Mucosa of rectum (tissue), 2 donors: ENCODE data around the gene ELK3.

Experiments used
- H3K27ac ChIP-seq, 2 donors: one replicate each; pipeline ENCODE4 v1.7.0; 2013; ENCODE audit warnings: inconsistent platforms in 2 of 2, low read depth in 2 of 2, low read length in 2 of 2
- H3K27me3 ChIP-seq, 2 donors: one replicate each; pipeline ENCODE4 v1.7.0; 2013; ENCODE audit warnings: low read length in 2 of 2; ENCODE audit not compliant: control insufficient read depth in 2 of 2, insufficient read depth in 2 of 2
- H3K36me3 ChIP-seq, 2 donors: one replicate each; pipeline ENCODE4 v1.7.0; 2013; ENCODE audit warnings: low read length in 2 of 2; ENCODE audit not compliant: control insufficient read depth in 2 of 2, insufficient read depth in 2 of 2
- H3K4me1 ChIP-seq, 2 donors: one replicate each; pipeline ENCODE4 v1.7.0; 2013; ENCODE audit warnings: low read length in 2 of 2, mild to moderate bottlenecking in 1 of 2; ENCODE audit not compliant: control insufficient read depth in 2 of 2, insufficient read depth in 2 of 2
- H3K4me3 ChIP-seq, 2 donors: one replicate each; pipeline ENCODE4 v1.7.0; 2013; ENCODE audit warnings: low read length in 2 of 2
- H3K9ac ChIP-seq, 2 donors: one replicate each; pipeline ENCODE4 v1.7.0; 2013; ENCODE audit warnings: low read length in 2 of 2, low read depth in 1 of 2, mild to moderate bottlenecking in 1 of 2
- H3K9me3 ChIP-seq, 2 donors: one replicate each; pipeline ENCODE4 v1.7.0; 2013; ENCODE audit warnings: low read length in 2 of 2; ENCODE audit not compliant: control insufficient read depth in 2 of 2
- donor health status: healthy.
- donor health status: Normal muscosa, but diverticular disease.

Gene ELK3

DNA sequence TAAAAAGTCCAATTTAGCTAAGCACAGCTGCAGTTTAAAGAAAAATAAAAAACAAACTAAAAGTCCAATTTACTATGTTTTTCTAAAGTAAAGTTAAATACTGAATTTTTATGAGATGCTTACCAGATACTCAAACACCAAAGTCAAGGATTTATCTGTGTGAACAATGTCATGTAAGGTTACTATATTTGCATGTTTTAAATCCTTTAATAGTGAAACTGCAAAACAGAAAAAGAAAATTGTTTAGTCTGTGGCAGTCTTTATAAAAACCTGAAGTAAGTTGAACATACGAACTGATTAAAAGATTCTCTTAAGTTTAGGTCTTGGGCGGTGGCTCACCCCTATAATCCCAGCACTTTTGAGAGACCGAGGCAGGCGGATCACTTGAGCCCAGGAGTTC lies 103.3 kb downstream of the ELK3 start:
- Histone ChIP-seq H3K9me3 (no peaks in the 10 kb centered on the region), H3K9ac (no peak overlapping the region), H3K36me3 (peaks cover 7 to 9% of the 10 kb centered on the region in 2 donors), H3K27me3 (no peaks in the 10 kb centered on the region), H3K4me1 (no peaks in the 10 kb centered on the region), H3K4me3 (no peak overlapping the region), H3K27ac (no peak overlapping the region)

DNA sequence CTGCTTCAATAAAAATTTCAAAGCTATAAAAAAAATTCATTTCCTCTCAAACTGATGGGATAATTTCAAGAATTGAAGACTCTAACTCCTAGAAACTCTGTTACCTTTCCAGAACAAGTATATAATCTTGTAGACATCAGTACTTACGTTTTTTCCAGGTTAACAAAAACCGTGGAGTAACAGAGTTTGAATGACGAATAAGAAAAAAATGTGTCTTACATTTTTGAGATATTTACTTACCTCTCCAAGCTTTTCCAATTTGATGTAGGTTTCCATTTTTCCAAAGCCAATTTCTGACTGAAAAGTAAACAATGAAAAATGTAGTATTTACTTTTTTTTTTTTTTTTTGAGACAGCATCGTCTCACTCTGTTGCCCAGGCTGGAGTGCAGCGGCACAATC lies 105.9 kb downstream of the ELK3 start:
- no peak overlapping the region for H3K4me3 ChIP-seq
- no peak overlapping the region for H3K27ac ChIP-seq
- no peak overlapping the region for H3K9ac ChIP-seq
- no peaks in the 10 kb centered on the region for H3K9me3 ChIP-seq
- H3K27me3 ChIP-seq = no peaks in the 10 kb centered on the region
- no peaks in the 10 kb centered on the region for H3K36me3 ChIP-seq
- no peaks in the 10 kb centered on the region for H3K4me1 ChIP-seq

- no peak overlapping the region for H3K27ac ChIP-seq
- H3K9ac ChIP-seq = no peak overlapping the region
- H3K4me3 ChIP-seq = no peak overlapping the region
- H3K27me3 ChIP-seq = no peaks in the 10 kb centered on the region
- H3K9me3 ChIP-seq = no peaks in the 10 kb centered on the region
- no peaks in the 10 kb centered on the region for H3K36me3 ChIP-seq
- no peaks in the 10 kb centered on the region for H3K4me1 ChIP-seq
These were observed 107.6 kb downstream of the ELK3 start for GRCh38 chr12:96301732-96302131.

GRCh38 chr12:96302687-96303310 lies 108.6 kb downstream of the ELK3 start:
- Histone ChIP-seq H3K9me3 (no peaks in the 10 kb centered on the region), H3K4me1 (no peaks in the 10 kb centered on the region), H3K4me3 (no peak overlapping the region), H3K36me3 (no peaks in the 10 kb centered on the region), H3K9ac (no peak overlapping the region), H3K27me3 (no peaks in the 10 kb centered on the region), H3K27ac (no peak overlapping the region)

- Histone ChIP-seq H3K27ac (no peak overlapping the region), H3K4me3 (no peak overlapping the region), H3K27me3 (no peaks in the 10 kb centered on the region), H3K36me3 (no peaks in the 10 kb centered on the region), H3K4me1 (no peaks in the 10 kb centered on the region), H3K9ac (no peak overlapping the region), H3K9me3 (no peaks in the 10 kb centered on the region)
These were observed 109.5 kb downstream of the ELK3 start for GRCh38 chr12:96303653-96304052.

DNA sequence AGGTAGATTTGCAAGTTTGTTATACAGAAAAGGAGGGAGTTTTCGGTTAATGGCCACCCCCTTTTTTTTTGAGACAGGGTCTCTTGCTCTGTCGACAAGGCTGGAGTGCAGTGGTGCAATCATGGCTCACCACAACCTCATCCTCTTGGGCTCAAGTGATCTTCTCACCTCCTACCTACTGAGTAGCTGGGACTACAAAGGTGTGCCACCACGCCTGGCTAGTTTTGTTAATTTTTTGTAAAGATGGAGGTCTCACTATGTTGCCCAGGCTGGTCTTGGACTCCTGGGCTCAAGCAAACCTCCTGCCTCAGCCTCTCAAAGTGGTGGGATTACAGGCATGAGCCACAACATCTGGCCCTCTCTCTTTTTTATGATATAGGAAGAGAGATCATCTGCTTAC lies 111.5 kb downstream of the ELK3 start:
- Histone ChIP-seq H3K36me3 (no peaks in the 10 kb centered on the region), H3K9me3 (no peaks in the 10 kb centered on the region), H3K4me3 (no peak overlapping the region), H3K27ac (no peak overlapping the region), H3K4me1 (no peaks in the 10 kb centered on the region), H3K27me3 (no peaks in the 10 kb centered on the region), H3K9ac (no peak overlapping the region)

DNA sequence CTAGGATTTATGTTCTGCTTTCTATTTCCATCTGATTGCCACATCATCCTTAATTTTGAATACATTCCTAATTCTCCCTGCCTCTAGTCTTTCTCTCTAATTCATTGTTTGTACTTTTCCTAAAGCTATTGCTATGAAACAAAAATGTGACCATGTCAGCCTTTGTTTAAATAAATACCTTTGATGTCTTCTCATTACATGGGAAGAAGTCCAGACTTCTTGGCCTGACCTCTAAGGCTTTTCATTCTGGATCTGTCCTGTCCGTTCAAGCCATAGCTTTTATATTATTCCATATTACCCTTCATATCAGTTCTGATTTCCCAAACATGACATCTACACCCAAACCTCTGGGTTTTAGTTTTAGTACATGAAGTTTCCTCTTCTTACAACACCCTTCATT lies 114.7 kb downstream of the ELK3 start:
- Histone ChIP-seq H3K27ac (no peak overlapping the region), H3K4me1 (no peaks in the 10 kb centered on the region), H3K27me3 (no peaks in the 10 kb centered on the region), H3K4me3 (no peak overlapping the region), H3K36me3 (peaks cover 0 to 8% of the 10 kb centered on the region in 2 donors), H3K9me3 (no peaks in the 10 kb centered on the region), H3K9ac (no peak overlapping the region)

- H3K27ac ChIP-seq = no peak overlapping the region
- no peak overlapping the region for H3K9ac ChIP-seq
- H3K4me3 ChIP-seq = no peak overlapping the region
- H3K4me1 ChIP-seq = no peaks in the 10 kb centered on the region
- no peaks in the 10 kb centered on the region for H3K9me3 ChIP-seq
- peaks cover 0 to 8% of the 10 kb centered on the region in 2 donors for H3K36me3 ChIP-seq
- H3K27me3 ChIP-seq = no peaks in the 10 kb centered on the region
These were observed 115.9 kb downstream of the ELK3 start for GRCh38 chr12:96310067-96310466.

DNA sequence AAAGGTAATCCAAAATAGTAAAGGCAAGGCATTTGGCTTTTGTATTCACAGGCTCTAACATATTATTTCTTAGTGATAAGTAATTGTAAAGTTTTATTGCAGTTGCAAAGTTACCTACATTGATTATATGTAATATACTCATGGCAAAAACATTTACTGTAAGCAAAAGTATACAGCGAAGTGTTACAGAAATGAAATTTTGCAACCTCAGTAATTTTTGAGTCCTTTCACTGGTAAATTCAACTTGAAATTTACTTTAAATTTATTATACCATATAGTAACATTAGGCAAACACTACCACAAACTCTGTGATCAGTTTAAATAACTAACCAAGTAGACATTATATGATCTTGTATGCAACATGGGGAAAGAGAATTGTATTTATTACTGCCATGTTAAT lies 117.0 kb downstream of the ELK3 start:
- no peaks in the 10 kb centered on the region for H3K9me3 ChIP-seq
- H3K9ac ChIP-seq = no peak overlapping the region
- H3K4me1 ChIP-seq = no peaks in the 10 kb centered on the region
- no peak overlapping the region for H3K27ac ChIP-seq
- no peaks in the 10 kb centered on the region for H3K27me3 ChIP-seq
- H3K36me3 ChIP-seq = peaks cover 0 to 8% of the 10 kb centered on the region in 2 donors
- no peak overlapping the region for H3K4me3 ChIP-seq

DNA sequence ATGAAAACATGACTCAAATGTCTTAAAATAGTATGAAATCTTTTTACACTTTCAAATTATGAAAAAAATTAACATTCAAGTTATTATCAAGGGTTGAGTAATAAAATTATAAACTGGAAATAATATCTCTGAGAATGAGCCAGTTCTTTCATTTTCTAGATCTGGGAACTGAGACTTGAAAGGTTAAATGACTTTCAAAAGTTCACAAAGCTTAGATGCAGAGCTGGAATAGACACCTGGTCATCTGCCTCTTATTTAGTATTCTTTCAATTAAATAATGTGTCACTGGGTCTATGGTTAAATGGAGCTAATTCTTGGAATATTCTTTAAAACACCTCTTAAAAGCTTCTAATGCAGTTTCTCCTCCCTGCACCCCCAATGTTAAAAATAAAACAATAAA lies 119.4 kb downstream of the ELK3 start:
- peaks cover 0 to 8% of the 10 kb centered on the region in 2 donors for H3K36me3 ChIP-seq
- no peak overlapping the region for H3K27ac ChIP-seq
- H3K27me3 ChIP-seq = no peaks in the 10 kb centered on the region
- H3K4me1 ChIP-seq = no peaks in the 10 kb centered on the region
- H3K9me3 ChIP-seq = no peaks in the 10 kb centered on the region
- H3K9ac ChIP-seq = no peak overlapping the region
- H3K4me3 ChIP-seq = no peak overlapping the region

DNA sequence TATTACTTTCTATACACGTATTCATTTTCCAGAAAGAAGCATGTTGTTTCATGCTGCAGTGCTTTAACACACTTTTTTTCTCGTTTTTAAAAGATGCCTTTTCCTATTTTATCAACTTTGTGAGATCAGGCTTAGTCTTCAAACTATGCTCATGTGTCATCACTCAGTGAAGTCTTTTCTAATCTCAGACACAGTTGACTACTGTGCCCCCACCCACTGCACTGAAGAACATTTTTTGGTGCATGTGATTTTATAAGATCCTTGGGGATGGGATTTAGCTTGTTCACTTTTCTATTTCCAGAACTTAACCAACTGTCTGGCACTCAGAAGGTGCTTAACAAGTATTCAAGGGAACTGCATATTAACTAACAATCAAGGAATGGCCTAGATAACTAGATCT lies 120.5 kb downstream of the ELK3 start:
- H3K9me3 ChIP-seq = no peaks in the 10 kb centered on the region
- H3K4me1 ChIP-seq = no peaks in the 10 kb centered on the region
- no peak overlapping the region for H3K4me3 ChIP-seq
- H3K27ac ChIP-seq = no peak overlapping the region
- no peak overlapping the region for H3K9ac ChIP-seq
- H3K27me3 ChIP-seq = no peaks in the 10 kb centered on the region
- peaks cover 0 to 8% of the 10 kb centered on the region in 2 donors for H3K36me3 ChIP-seq
